Inferior parietal cortex (tissue), 1 donor: ENCODE results near the gene WDR82.
A peak's percentile ranks its signal among the peaks of the same experiment; 100 is the strongest.

Experiments used
- DNase-seq: peaks from one replicate; pipeline ENCODE4 v3.0.0-alpha.2; 2016; ENCODE audit errors: extremely low spot score

Gene WDR82

GRCh38 chr3:52278510-52279069 lies at the start of gene WDR82:
TSS of gene WDR82 (minus strand) at chr3:52278649. CDS start at chr3:52278361, 288 bp downstream.
- DNase-seq: peak; percentile 85

GRCh38 chr3:52327486-52328290 lies 49.2 kb upstream of the WDR82 start:
- no peak for DNase-seq

GRCh38 chr3:52326976-52327375 lies 48.5 kb upstream of the WDR82 start:
- DNase-seq: no peak

GRCh38 chr3:52325686-52326085 lies 47.2 kb upstream of the WDR82 start:
- no peak for DNase-seq

- DNase-seq: no peak
Observed at GRCh38 chr3:52324676-52325075, 46.2 kb upstream of the WDR82 start.

- no peak for DNase-seq
Observed at GRCh38 chr3:52323526-52324295, 45.3 kb upstream of the WDR82 start.

GRCh38 chr3:52322466-52322865 lies 44.0 kb upstream of the WDR82 start:
- no peak for DNase-seq

GRCh38 chr3:52321481-52321880 lies 43.0 kb upstream of the WDR82 start:
- DNase-seq: no peak

GRCh38 chr3:52319921-52320595 lies 41.6 kb upstream of the WDR82 start:
- DNase-seq: no peak

GRCh38 chr3:52318186-52318816 lies 39.9 kb upstream of the WDR82 start:
- no peak for DNase-seq

GRCh38 chr3:52317208-52318000 lies 39.0 kb upstream of the WDR82 start:
- no peak for DNase-seq

- peak; percentile 17 for DNase-seq
Observed at GRCh38 chr3:52315977-52316764, 37.7 kb upstream of the WDR82 start, which contains the start of gene DNAH1. TSS of gene DNAH1 (plus strand) at chr3:52316319. CDS start at chr3:52322443, 6,124 bp downstream.

- DNase-seq: no peak
Observed at GRCh38 chr3:52315006-52315405, 36.6 kb upstream of the WDR82 start.

- DNase-seq: no peak
Observed at GRCh38 chr3:52314489-52314888, 36.0 kb upstream of the WDR82 start.

GRCh38 chr3:52313774-52314188 lies 35.3 kb upstream of the WDR82 start:
- no peak for DNase-seq

GRCh38 chr3:52313188-52313773 lies 34.8 kb upstream of the WDR82 start:
- no peak for DNase-seq

- DNase-seq: no peak
Observed at GRCh38 chr3:52311576-52312119, 33.2 kb upstream of the WDR82 start.

- DNase-seq: no peak
Observed at GRCh38 chr3:52310861-52311575, 32.6 kb upstream of the WDR82 start.
